ENCODE measurements around the gene WLS. TPM values are rescaled to one million over a fixed set of nuclear protein-coding genes. Genes with fewer than 3 reads are reported as not detected.

WLS gene
- total RNA-seq, 1 donor from 2014 or later: 99.6 TPM

GRCh38 chr1:68273530-68273929 lies 41.2 kb upstream of the WLS start:
- H3K27me3 Mint-ChIP-seq (ENCODE audit: unreplicated experiment): no peaks in the 10 kb centered on the region
- H3K4me3 Mint-ChIP-seq (ENCODE audit: unreplicated experiment): no peak overlapping the region
- H3K36me3 Mint-ChIP-seq (ENCODE audit: low read depth, unreplicated experiment): no peaks in the 10 kb centered on the region
- H3K27ac Mint-ChIP-seq (ENCODE audit: unreplicated experiment): no peak overlapping the region
- H3K4me1 Mint-ChIP-seq (ENCODE audit: unreplicated experiment): no peaks in the 10 kb centered on the region
- no peak for TF ChIP-seq CTCF (IDR thresholded peaks at IDR 0.05; ENCODE audit: unreplicated experiment)
- H3K9me3 Mint-ChIP-seq (ENCODE audit: unreplicated experiment): no peaks in the 10 kb centered on the region
- no peak for DNase-seq (ENCODE audit: low spot score)

- Mint-ChIP-seq H3K27ac (ENCODE audit: unreplicated experiment) (no peak overlapping the region), H3K9me3 (ENCODE audit: unreplicated experiment) (no peaks in the 10 kb centered on the region), H3K27me3 (ENCODE audit: unreplicated experiment) (no peaks in the 10 kb centered on the region), H3K36me3 (ENCODE audit: low read depth, unreplicated experiment) (no peaks in the 10 kb centered on the region), H3K4me1 (ENCODE audit: unreplicated experiment) (peaks cover 4% of the 10 kb centered on the region), H3K4me3 (ENCODE audit: unreplicated experiment) (no peak overlapping the region)
- DNase-seq (ENCODE audit: low spot score): no peak
- TF ChIP-seq CTCF (IDR thresholded peaks at IDR 0.05; ENCODE audit: unreplicated experiment): no peak
Observed at GRCh38 chr1:68271596-68271995, 39.3 kb upstream of the WLS start.

GRCh38 chr1:68270951-68271350 lies 38.6 kb upstream of the WLS start:
- H3K27ac Mint-ChIP-seq (ENCODE audit: unreplicated experiment): no peak overlapping the region
- no peak for TF ChIP-seq CTCF (IDR thresholded peaks at IDR 0.05; ENCODE audit: unreplicated experiment)
- H3K4me3 Mint-ChIP-seq (ENCODE audit: unreplicated experiment): no peak overlapping the region
- H3K27me3 Mint-ChIP-seq (ENCODE audit: unreplicated experiment): no peaks in the 10 kb centered on the region
- H3K4me1 Mint-ChIP-seq (ENCODE audit: unreplicated experiment): peaks cover 4% of the 10 kb centered on the region
- H3K36me3 Mint-ChIP-seq (ENCODE audit: low read depth, unreplicated experiment): no peaks in the 10 kb centered on the region
- H3K9me3 Mint-ChIP-seq (ENCODE audit: unreplicated experiment): no peaks in the 10 kb centered on the region
- DNase-seq (ENCODE audit: low spot score): no peak

GRCh38 chr1:68269637-68270430 lies 37.5 kb upstream of the WLS start:
- DNase-seq (ENCODE audit: low spot score): no peak

More at GRCh38 chr1:68269637-68270430, 37.5 kb upstream of the WLS start:
- no peaks in the 10 kb centered on the region for H3K9me3 Mint-ChIP-seq (ENCODE audit: unreplicated experiment)
- no peaks in the 10 kb centered on the region for H3K36me3 Mint-ChIP-seq (ENCODE audit: low read depth, unreplicated experiment)
- H3K27me3 Mint-ChIP-seq (ENCODE audit: unreplicated experiment): no peaks in the 10 kb centered on the region
- H3K4me1 Mint-ChIP-seq (ENCODE audit: unreplicated experiment): peaks cover 4% of the 10 kb centered on the region
- no peak for TF ChIP-seq CTCF (IDR thresholded peaks at IDR 0.05; ENCODE audit: unreplicated experiment)
- H3K27ac Mint-ChIP-seq (ENCODE audit: unreplicated experiment): no peak overlapping the region
- no peak overlapping the region for H3K4me3 Mint-ChIP-seq (ENCODE audit: unreplicated experiment)

Measured in endothelial cell (in vitro differentiated cells).